Fibroblast of upper back skin (primary cell): Measurements from ENCODE around the gene TAT.

Experiments
- DNase-seq: peaks from one replicate; pipeline ENCODE4 v3.0.0-alpha.2; 2013

TAT gene

GRCh38 chr16:71536752-71537499 is 40.0 kb downstream of the TAT start:
- DNase-seq, result no peak

GRCh38 chr16:71532366-71532765 is 44.5 kb downstream of the TAT start:
- DNase-seq, result no peak

GRCh38 chr16:71528863-71529262 is 48.0 kb downstream of the TAT start:
- no peak for DNase-seq

- no peak for DNase-seq
Observed at GRCh38 chr16:71528257-71528656, 48.6 kb downstream of the TAT start.

- DNase-seq, result peak; percentile 77
Observed at GRCh38 chr16:71526111-71526631, 50.7 kb downstream of the TAT start, which contains the start of gene CHST4. Gene CHST4 (plus strand): TSS chr16:71526426. CDS start chr16:71536678, 10,252 bp downstream.

GRCh38 chr16:71524566-71525553 is 52.0 kb downstream of the TAT start:
- DNase-seq, result peak; percentile 1

GRCh38 chr16:71520550-71520949 is 56.3 kb downstream of the TAT start:
- no peak for DNase-seq
